Measurements from ENCODE around the gene ZNF430.
A peak's percentile ranks its signal among the peaks of the same experiment; 100 is the strongest.
"Not testable (repeated sequence)": the region's sequence is repeated elsewhere in the genome, so short reads cannot be mapped to it uniquely, and the experiment has no call there.

The ZNF430 gene

GRCh38 chr19:21020298-21021227 lies at the start of gene ZNF430:
Gene ZNF430 (plus strand): TSS chr19:21020657. CDS start chr19:21020801, 144 bp downstream.
- DNase-seq (ENCODE audit: low read depth), result peak; percentile 71

DNA sequence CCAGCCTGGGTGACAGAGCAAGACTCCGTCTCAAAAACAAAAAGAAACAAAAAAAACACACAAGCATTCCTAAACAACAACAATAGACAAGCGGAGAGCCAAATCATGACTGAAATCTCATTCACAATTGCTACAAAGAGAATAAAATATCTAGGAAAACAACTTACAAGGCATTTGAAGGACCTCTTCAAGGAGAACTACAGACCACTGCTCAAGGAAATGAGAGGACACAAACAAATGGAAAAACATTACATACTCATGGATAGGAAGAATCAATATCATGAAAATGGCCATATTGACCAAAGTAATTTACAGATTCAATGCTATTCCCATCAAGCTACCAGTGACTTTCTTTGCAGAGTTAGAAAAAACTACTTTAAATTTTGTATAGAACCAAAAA lies 27.7 kb upstream of the ZNF430 start:
- not testable (repeated sequence) for DNase-seq (ENCODE audit: low read depth)

DNA sequence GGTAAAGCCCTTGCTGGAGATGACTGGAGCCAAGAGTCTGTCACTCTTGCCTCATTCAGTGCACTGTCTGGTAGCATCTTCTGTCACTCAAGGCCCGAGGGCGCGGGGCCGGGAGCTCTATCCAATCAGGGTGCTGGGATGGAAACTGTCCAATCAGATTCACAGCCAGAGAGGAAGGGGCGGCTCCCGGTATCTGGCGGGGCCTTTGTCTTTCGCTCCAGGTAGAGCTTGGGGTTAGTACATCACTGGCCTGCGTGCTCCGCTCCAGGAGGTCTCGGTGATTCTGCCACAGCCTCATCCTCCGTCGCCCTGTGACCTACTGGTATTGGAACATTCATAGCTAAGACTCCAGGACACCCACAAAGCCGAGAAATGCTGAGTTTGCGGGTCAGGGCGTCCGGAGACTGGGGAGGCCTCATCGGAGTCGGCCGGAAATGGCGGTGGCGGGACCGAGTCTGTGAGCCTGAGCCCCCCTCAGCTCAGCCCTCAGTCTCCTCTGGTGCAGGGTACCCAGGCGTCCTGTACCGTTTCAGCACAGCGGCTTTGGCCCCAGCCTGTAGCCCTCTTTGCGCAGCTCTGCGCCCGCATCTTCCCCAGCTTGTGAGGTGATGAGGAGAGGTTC lies 20.6 kb upstream of the ZNF430 start:
- peak; percentile 61 for DNase-seq (ENCODE audit: low read depth)

DNA sequence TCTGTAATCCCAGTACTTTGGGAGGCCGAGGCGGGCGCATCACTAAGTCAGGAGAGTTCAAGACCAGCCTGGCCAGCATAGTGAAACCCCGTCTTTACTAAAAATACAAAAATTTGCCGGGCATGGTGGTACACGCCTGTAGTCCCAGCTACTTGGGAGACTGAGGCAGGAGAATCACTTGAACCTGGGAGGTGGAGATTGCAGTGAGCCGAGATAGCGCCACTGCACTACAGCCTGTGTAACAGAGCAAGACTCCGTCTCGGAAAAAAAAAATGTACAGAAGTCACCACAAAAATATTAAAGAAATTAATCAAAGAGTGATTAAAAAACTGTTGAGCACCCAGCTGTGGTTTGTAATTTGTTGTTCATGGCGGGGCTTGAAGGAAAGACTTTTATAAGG lies 781 bp downstream of the ZNF430 start:
- not testable (repeated sequence) for DNase-seq (ENCODE audit: low read depth)

DNA sequence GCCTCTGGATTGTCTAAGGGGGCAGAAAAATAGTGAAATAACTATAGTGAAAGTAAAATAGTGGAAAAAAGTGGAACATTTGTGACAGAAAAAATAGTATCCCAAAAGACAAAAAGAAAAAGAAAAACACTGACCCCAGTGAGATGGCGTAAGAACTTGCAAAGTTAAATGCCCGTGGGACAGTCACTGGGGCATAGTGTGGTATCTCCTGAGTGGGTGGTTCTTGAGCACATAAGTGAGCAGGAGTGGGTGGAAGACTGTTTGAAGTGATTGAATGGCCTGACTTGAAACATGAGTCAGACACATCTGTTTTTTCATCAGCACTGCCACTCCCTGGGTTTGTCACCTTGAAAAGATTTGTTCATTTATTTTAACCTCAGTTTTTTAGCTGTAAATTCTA lies 2.5 kb downstream of the ZNF430 start:
- peak; percentile 19 for DNase-seq (ENCODE audit: low read depth)

DNA sequence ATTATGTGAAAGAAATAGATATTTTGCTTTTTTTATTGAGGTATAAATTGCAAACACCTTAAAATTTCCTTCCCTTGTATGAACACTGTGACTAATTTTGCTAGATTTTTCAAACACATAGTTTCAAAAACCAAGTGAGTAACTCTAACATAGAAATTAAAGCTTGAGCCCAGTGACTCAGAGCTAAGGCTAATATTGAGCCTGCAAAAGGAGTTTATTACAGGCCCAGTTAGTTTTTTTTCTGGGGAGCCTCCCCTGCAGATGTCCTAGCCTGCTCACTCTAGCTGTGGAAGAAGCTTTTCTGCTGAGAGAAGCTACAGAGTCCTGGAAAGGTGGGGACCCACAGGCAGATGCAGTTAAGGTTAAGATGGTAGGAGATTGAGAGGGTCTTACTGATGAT lies 3.4 kb downstream of the ZNF430 start:
- DNase-seq (ENCODE audit: low read depth), result peak; percentile 32

- no peak for DNase-seq (ENCODE audit: low read depth)
Measured at GRCh38 chr19:21028969-21029268, 8.5 kb downstream of the ZNF430 start.

- no peak for DNase-seq (ENCODE audit: low read depth)
Measured at GRCh38 chr19:21045028-21045427, 24.6 kb downstream of the ZNF430 start.

DNA sequence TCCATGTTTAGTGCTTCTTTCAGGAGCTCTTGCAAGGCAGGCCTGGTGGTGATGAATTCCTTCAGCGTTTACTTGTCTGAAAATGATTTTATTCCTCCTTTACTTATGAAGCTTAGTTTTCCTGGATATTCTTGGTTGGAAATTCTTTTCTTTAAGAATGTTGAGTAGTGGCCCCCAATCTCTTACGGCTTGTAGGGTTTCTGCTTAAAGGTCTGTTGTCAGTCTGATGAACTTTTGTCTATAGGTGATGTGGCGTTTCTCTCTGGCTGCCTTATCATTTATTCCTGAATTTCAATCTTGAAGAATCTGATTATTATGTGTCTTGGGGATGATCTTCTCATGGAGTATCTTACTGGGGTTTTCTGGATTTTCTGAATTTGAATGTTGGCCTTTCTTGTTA lies 26.0 kb downstream of the ZNF430 start:
- no peak for DNase-seq (ENCODE audit: low read depth)

DNA sequence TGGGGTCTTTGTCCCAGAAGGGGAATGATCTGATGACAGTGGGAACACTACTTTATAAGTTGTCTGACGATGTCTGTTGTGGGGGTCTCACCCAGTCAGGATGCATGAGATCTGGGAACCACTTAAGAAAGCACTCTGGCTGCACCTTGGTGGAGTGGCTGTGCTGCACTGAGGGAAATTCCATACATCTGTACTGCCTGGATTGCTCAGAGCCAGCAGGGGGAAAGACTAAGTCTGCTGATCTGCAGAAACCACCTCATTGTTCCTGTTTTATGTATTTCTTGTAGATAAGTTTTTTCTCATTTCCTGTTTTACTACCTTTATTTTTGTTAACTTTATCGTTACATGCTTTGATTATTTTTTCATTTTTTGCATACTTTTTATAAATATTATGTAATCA lies 27.3 kb downstream of the ZNF430 start:
- DNase-seq (ENCODE audit: low read depth), result no peak

GRCh38 chr19:21052902-21053301 lies 32.4 kb downstream of the ZNF430 start:
- no peak for DNase-seq (ENCODE audit: low read depth)

DNA sequence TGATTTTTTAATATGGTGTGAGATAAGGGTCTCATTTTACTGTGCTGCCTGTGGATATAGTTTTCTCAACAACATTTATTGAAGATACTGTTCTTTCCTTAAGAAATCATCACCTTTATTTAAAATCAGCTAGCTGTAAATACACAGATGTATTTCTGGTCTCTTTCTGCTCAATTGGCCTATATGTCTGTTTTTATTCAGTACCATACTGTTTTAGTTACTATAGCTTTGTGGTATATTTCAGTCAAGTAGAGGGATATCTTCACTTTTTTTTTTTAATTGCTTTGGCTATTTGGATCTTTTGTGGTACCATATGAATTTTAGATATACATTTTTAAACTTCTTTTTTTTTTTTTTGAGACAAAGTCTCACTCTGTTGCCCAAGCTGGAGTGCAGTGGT lies 44.9 kb downstream of the ZNF430 start:
- no peak for DNase-seq (ENCODE audit: low read depth)

DNA sequence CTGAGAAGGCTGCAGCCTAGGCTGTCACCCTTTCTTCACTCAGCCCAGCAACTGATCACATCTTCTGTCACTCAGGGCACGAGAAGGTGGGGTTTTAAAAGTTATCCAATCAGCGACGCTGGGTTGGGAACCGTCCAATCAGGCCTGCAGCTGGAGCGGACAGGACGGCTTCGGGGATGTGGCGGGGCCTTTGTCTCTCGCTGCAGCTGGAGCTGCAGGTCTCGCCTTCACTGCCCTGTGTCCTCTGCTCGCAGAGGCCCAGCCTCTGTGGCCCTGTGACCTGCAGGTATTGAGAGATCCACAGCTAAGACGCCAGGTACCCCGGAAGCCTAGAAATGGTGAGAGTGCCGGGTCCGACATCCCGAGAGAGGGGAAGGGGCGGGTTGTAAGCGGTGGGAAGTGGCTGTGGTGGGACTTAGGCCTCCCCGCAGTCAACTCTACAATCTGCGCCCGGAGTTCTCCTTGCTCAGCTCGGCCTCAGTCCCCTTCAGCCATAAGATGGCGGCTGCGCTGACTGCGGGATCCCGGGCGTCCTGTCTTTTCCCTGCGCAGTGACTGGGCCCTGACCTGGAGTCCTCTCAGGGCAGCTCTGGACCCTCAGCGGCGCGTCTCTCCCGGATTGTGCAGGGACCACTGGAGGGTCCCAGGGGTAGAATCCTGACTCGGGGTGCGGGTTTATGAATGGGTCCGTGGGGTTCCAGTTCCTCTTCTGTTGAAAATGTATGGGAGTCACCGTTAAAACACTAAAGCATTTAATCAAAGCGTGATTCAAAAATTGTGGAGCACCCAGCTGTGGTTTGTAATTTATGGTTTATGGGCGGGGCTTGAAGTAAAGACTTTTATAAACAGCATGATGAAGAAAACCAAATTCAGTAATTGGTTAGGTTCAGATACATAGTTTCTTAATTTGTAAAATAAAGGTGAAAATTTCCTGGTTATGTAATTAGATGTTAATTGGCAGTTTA lies 61.8 kb downstream of the ZNF430 start, which contains the start of gene ZNF714:
TSS of gene ZNF714 (plus strand) at position 193 of the 965 bp plus-strand sequence. CDS start 16,066 bp downstream, outside the sequence.
- peak; percentile 79 for DNase-seq (ENCODE audit: low read depth)

DNA sequence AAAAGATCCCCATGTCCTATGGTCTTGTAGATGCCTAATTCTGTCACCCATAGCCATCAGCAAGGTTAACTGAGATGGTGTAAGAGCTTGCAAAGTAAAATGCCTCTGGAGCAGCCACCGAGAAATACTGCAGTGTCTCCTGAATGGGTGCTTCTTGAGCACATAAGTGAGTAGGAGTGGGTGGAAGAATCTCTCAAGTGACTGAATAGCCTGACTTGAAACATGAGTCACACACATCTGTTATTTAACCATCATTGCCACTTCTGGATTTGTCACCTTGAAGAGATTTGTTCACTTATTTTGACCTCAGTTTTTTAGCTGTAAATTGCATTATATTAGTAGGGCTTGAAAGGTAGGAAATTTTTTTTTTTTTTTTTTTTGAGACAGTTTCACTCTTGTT lies 63.9 kb downstream of the ZNF430 start:
- no peak for DNase-seq (ENCODE audit: low read depth)

DNA sequence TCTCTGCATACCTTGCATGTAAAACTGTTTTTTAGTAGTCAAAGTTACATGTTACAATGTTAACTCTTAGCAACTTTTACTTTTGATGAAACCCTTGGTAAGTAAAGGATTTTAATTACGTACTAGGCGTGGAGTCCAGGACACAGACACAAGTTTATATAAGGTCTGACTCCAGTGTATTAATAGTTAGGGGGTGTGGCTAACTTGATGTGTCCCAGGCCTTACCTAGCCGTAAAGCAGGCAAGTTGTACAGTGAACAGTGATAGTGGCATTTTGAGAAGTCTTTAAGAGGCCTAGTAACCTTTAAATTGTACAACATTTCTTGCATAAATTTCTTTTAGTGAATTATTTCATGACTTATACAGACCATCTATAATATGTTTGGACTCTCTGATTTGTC lies 67.4 kb downstream of the ZNF430 start:
- DNase-seq (ENCODE audit: low read depth), result no peak

DNA sequence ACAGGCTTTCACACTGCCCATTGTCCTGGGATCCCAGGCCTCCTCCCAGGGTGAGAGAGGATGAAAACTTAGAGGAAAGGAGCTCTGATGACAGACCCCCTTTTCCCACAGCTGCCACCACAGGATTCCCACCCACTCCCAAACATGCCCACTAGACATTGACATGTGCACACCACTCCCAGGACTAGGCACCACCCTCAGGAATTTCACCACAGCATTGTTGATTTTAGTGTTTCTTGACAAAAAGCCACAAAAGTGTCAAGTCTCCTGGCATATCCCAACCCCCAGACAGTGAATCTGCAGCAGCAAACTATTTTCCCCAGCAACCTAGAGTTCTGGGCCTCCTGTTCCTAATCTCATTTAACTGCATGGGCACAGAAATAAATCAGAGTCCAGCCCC lies 71.7 kb downstream of the ZNF430 start:
- DNase-seq (ENCODE audit: low read depth), result peak; percentile 45

DNA sequence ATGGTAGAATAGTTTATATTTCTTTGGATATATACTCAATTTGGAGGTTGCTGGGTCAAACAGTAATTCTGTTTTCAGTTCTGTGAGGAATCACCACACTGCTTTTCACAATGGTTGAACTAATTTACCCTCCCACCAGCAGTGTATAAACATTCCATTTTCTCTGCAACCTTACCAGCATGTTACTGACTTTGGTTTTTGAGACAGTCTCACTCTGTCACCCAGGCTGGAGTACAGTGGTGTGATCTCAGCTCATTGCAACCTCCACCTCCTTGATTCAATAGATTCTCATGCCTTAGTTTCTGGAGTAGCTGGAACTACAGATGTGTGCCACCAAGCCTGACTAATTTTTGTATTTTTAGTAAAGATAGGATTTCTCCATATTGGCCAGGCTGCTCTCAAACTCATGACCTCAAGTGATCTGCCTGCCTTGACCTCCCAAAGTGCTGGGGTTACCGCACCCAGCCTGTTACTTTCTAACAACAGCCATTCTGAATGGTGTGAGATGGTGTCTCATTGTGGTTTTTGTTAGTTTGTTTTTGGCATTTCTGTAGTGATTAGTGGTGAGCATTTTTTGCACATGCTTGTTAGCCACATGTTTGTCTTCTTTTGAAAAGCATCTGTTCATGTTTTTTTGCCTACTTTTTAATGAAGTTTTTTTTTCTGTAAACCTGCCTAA lies 74.0 kb downstream of the ZNF430 start:
- no peak for DNase-seq (ENCODE audit: low read depth)

GRCh38 chr19:21098291-21098690 lies 77.8 kb downstream of the ZNF430 start:
- DNase-seq (ENCODE audit: low read depth), result no peak

- no peak for DNase-seq (ENCODE audit: low read depth)
Measured at GRCh38 chr19:21101521-21102242, 81.2 kb downstream of the ZNF430 start.

DNA sequence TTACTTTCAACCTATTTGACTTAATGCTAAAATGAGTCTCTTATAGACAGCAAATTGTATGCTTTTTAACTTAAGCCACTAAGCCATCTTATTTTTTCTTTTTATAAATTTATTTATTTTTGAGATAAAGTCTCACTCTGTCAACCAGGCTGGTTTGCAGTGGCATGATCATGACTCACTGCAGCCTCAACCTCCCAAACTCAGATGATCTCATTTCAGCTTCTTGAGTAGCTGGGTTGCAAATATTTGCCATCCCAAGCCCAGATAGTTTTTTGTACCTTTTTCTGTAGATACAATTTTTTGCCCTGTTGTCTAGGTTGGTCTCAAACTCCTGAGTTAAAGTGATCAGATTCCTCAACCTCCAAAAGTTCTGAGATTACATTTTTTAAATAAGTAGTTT lies 88.7 kb downstream of the ZNF430 start:
- DNase-seq (ENCODE audit: low read depth), result no peak

Measured in GM04503 (cell line).